Thyroid gland (tissue), 4 donors: ENCODE results near the gene STH.

ENCODE experiments used
- CTCF ChIP-seq, 6 experiments: fragments of 200-600 bp in 3 of 6; fragments of 450-650 bp in 3 of 6; sonication (generic) in 3 of 6; IDR thresholded peaks; one replicate each; pipeline ENCODE4 v1.5.1; 2016 to 2019; ENCODE audit warnings: antibody characterized with exemption in 6 of 6, mild to moderate bottlenecking in 2 of 6, inconsistent platforms in 1 of 6, moderate library complexity in 1 of 6
- POLR2A ChIP-seq, 2 donors: fragments of 450-650 bp; IDR thresholded peaks; one replicate each; pipeline ENCODE4 v1.6.1; 2017; ENCODE audit warnings: antibody characterized with exemption in 2 of 2, mild to moderate bottlenecking in 2 of 2, moderate library complexity in 1 of 2

GRCh38 chr17:46031920-46032319, 32.9 kb downstream of the STH start:
- TF ChIP-seq CTCF (IDR thresholded peaks at IDR 0.05) (no peak), POLR2A (IDR thresholded peaks at IDR 0.05) (no peak)
